DMS153 treated with DMSO at 0.1 percent for 48 hours (cell line): ENCODE measurements around the gene DLK2.

Experiments
- DNase-seq: peaks from one replicate; lab custom pipeline; 2025; ENCODE audit not compliant: unreplicated experiment; lab: John Stamatoyannopoulos, UW

DLK2 gene

DNA sequence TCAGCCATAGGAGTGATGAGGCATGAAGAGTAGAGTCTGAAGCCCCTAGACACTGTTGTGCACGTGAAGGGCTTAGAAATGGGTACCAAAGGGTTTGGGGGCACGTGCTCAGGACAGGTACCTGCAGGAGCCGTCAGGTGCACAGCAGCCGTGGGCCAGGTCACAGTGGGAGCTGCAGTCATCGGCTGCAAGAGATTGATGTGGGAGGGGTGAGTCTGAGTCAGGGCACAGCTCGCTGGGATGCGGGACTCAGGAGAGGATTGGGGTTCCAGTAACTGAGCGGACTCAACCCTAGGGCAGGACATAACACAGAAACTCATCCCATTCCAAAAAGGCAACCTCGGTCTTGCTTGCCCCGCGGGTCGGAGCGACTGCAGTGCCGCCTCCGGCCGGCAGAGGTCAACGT lies 1.1 kb downstream of the DLK2 start:
- no peak for DNase-seq

DNA sequence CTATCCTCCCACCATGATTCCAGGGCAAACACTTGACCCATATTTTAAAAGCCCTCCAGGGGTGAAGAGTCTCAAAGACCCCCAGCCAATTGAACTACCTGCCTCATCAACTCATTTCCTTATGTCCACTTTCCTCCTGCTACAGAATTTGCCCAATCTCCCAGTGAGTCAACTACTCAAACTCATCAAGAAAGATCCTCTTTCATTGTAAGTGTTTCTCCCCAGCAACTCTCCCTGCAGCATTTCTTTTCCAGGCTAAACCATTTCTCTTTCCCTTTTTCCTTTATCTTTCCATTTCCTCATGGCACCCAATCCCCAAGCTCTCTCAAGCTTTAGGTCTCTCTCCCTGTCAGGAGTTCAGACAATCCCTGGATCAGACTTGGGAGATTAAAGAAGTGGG lies 1.5 kb downstream of the DLK2 start:
- no peak for DNase-seq

GRCh38 chr6:43452896-43453295 lies 2.5 kb downstream of the DLK2 start:
- DNase-seq: no peak

DNA sequence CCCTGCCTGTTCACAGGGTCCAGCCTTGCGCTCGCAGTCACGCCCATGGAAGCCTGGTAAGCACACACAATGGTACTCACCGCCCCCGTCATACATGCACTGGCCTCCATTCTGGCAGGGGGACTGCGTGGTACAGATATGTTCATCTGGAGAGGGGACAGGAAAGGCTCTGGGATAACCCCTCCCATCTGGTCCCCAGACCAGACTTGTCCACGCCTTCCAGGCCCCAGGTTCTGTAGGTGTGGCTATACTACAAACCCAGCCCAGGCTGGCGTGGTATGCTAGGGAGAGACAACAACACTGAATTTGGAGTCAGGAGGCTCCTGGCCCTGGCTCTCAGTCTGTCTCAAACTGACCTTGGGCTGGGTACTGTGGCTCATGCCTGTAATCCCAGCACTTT lies 3.4 kb downstream of the DLK2 start:
- DNase-seq: no peak

DNA sequence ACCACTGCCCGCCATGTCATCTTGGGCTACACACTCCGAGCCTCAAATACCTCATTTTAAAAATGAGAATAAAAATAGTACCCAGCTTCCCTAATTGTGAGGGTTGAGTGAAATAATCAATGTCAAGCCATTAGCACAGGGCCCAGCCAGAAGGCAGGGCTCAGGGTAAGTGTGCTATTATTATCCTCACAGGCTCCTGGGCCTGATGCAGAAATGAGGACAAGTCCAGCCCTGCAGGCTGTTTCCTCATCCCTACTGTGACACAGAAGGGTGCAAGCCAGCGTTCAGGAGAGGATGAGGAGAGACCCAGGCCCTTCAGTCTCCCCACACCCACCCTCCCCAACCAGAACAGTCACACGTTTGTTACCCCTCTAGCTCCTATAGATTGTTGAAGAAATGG lies 4.0 kb downstream of the DLK2 start:
- DNase-seq: no peak

- no peak for DNase-seq
Observed at GRCh38 chr6:43450699-43451131, 4.6 kb downstream of the DLK2 start.

- DNase-seq: no peak
Observed at GRCh38 chr6:43448916-43449315, 6.4 kb downstream of the DLK2 start.

- DNase-seq: no peak
Observed at GRCh38 chr6:43447604-43448003, 7.7 kb downstream of the DLK2 start.

DNA sequence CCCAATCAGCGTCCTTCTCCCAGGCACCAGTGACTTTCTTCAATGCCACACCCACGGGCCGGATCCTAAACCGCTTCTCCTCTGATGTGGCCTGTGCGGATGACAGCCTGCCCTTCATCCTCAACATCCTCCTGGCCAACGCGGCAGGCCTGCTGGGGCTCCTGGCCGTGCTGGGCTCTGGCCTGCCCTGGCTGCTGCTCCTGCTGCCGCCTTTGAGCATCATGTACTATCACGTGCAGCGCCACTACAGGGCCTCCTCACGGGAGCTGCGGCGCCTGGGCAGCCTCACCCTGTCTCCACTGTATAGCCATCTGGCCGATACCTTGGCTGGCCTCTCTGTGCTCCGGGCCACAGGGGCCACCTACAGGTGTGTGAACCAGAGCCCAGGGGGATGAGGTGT lies 9.8 kb downstream of the DLK2 start:
- DNase-seq: no peak

DNA sequence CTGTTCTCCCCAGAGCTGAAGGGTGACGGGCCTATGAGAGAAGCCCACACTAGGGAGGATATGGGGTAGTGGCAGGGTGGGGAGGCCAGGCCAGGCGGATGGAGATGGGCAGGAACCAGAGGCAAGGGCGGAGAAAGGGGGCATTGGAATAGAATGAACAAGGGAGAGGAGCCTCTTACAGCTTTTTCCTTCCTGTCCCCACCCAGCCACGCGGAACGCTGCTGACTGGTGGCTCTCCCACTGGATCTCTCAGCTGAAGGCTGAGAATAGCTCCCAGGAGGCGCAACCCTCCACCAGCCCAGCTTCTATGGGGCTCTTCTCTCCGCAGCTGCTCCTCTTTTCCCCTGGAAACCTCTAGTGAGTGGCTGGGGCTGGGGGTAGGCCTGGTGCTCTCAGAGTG lies 10.8 kb downstream of the DLK2 start:
- no peak for DNase-seq

DNA sequence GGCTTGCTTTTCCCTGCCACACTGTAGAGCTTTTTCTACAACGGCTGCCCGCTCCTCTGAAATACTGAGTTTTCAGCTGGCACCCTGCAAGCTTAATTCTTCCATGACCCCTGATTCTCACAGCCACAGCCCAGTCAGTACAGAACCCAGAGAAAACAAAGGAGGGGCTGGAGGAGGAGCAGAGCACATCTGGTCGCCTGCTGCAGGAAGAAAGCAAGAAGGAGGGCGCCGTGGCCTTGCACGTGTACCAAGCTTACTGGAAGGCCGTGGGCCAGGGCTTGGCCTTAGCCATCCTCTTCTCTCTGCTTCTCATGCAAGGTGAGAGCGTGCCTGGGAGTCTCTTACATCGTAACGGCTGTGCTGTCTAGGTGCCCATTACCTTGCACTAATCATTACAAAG lies 11.3 kb downstream of the DLK2 start:
- DNase-seq: no peak

DNA sequence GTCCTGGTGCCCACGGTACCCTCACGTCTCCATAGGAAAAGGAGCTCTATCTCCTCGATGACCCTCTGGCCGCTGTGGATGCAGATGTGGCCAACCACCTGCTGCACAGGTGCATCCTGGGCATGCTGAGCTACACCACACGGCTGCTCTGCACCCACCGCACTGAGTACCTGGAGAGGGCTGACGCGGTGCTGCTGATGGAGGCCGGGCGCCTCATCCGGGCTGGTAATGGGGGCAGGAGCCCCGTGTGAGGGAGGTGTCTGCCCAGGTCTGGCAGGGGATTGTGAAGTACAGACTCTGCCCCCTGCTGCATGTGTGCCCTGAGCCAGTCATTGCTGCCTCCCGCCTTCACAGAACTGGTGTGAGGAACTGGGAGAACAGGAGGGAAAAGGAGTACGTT lies 12.4 kb downstream of the DLK2 start:
- DNase-seq: no peak

GRCh38 chr6:43437700-43438099 lies 17.6 kb downstream of the DLK2 start:
- DNase-seq: no peak

DNA sequence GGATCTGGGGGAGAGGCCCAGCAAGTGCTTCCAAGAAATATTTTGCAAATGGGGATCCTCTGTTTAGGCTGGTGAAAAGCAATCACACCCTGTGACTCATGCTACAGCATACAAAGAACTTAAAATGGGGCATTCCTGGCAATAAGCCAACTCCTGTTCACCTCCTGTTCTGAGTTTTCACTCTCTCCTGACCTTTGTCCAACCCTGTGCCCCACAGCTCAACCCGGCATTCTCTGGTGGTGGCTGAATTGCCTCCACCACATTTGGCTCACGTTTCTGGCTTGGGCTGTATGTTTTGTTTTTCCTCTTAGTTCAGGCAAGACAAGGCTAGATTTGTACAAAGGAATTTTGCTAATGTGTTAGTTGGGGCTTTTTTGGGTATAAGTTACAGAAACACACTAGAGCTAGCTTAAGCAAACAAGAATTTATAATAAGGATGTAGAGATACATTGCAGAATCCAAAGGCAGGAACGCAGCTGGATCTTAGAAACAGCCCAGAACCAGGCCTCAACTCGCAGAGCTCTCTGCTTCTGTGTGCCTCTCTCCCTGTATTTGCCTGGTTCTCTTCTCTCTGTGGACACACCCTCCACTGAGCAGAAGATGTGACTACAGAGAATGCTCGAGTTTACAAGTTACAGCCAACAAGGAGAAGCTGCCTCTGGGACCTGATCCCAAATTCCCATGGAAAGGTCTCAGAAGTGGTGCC lies 18.6 kb downstream of the DLK2 start:
- DNase-seq: no peak

- DNase-seq: no peak
Observed at GRCh38 chr6:43435682-43436437, 19.5 kb downstream of the DLK2 start.

DNA sequence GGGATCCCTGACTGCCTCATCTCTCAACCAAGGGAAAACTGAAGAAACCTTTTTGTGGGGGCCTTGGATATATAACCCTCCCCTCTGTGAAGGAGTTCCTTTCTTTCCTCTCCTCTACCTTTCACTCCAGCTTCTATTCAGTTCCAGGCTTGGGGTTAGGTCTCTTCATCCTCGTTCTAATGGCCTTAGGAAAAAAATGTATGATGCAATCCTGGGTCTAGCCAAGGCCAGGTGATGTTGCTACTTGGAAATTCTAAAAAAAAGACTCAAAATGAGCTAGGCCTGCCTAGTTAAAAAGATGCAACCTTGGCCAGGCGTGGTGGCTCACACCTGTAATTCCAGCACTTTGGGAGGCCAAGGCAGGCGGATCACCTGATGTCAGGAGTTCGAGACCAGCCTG lies 20.4 kb downstream of the DLK2 start:
- no peak for DNase-seq

DNA sequence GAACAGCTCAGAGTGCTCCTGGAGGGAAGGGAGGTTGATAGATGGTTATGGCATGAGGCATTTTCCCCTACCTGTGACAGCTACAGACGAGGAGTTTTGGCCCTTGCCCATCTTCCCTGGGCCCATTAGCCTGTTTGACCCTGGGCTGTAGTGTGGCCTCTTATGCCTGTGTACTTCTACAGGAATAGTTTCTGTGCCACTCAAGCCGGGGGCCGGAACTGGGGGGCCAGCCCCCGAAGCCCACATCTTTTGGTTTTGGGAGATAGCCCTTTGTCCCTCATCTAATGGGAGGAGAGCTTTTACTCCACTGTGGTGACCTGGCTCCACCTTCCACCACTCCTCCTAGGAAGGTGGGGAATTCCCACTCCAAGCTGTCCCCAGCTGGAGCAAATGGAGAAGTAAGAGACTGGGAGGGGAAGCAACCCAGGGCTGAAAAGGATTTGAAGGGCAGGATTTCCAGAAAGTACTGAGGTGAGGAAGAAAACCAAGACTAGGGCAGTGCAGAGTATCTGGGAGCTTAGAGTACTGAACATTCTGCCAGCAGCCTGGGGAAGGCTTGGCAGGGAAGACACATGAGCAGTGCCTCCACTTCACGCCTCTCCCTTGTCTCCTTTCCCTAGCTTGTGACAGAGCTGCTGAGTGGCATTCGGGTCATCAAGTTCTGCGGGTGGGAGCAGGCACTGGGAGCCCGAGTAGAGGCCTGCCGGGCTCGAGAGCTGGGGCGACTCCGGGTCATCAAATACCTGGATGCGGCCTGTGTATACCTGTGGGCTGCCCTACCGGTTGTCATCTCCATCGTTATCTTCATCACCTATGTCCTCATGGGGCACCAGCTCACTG lies 21.1 kb downstream of the DLK2 start:
- DNase-seq: no peak

GRCh38 chr6:43433148-43433547 lies 22.2 kb downstream of the DLK2 start:
- DNase-seq: no peak

DNA sequence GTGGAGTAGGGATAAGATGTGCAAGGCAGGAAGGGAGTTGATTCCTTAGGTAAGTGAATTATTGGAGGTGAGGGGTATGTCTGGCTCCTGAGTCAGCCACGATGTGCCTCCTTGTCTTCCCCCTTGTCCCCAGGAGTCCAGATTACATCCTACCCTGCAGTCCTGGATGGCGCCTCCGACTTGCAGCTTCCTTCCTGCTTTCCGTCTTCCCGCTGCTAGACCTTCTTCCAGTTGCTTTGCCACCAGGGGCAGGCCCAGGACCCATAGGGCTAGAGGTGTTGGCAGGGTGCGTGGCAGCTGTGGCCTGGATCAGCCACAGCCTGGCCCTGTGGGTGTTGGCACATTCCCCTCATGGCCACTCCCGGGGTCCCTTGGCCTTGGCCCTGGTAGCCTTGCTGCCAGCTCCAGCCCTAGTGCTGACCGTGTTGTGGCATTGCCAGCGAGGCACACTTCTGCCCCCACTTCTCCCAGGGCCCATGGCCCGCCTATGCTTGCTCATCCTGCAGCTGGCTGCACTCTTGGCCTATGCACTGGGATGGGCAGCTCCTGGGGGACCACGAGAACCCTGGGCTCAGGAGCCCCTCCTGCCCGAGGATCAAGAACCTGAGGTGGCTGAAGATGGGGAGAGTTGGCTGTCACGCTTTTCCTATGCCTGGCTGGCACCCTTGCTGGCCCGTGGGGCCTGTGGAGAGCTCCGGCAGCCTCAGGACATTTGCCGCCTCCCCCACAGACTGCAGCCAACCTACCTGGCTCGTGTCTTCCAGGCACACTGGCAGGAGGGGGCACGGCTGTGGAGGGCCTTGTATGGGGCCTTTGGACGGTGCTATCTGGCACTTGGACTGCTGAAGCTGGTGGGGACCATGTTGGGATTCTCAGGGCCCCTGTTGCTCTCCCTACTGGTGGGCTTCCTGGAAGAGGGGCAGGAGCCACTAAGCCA lies 23.1 kb downstream of the DLK2 start:
- no peak for DNase-seq

GRCh38 chr6:43428874-43429273 lies 26.5 kb downstream of the DLK2 start:
- DNase-seq: no peak

DNA sequence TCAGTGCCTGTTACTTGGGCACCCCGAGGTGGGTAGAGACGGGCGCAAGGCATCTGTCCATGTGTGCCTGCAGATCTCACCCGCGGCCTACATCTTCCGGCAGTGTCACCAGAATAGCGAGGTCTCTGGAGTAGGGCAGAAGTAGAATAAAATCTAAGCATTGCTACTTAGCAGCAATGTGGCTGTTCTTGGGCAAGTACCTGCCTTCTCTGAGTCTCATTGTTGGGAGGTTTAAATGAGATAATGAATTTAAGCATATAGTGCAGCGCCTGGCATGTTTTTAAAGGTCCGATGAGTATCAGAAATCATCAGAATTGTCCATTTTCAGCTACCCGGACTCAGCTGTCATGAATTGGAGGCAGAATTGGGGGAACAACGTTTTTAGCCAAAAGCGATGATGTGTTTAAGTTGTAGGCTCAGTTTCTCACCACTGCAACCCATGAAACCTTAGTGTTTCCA lies 27.2 kb downstream of the DLK2 start:
- no peak for DNase-seq
